Stimulated activated CD8-positive, alpha-beta memory T cell treated with anti-CD3 and anti-CD28 coated beads, Interleukin-4, amount 100 ng/mL, for 1 hour (primary cell): ENCODE data around the gene BCL11B.

ENCODE experiments used
- DNase-seq, 2 donors: peaks; one replicate each; pipeline ENCODE4 v3.0.0-alpha.2; 2020; ENCODE audit warnings: low read depth in 2 of 2, low spot score in 1 of 2

The BCL11B gene

DNA sequence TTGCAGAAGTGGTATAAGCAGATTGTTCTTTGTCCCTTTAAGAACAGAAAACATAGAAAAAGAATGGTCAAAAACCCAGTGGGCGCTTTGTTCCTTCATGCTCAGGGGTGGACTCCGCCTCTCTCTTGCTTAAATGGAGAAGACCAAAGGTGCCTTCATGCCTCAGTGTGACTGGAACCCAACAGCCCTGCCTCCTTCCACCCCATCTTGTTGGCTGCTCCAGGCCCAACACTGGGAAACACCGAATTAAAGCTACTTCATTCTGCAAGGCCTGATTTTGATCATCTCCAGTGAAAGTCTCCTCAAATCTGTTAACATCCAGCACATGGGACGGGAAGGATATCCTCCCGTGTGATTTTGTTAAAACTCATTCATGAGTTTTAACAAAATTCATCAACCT is 103.7 kb downstream of the BCL11B start:
- no peak for DNase-seq

DNA sequence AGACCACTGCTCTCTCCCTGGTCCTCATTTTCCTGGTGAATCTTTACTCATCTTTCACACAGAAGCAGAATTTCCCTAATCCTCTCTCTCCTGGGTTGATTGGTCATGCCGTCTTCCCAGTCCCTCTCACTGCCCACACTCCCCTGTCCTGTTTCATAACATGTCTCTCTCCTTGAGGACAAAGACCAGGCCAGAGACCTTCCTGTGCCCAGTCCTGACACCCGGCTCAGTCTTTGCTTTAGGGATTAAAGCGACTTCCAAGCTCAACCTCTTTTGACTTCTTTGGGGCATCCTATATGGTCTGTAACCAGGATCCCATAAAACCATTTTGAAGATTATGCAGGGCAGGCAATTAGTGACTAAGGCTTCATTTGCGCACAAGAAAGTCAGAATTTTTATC is 105.5 kb downstream of the BCL11B start:
- no peak for DNase-seq

DNA sequence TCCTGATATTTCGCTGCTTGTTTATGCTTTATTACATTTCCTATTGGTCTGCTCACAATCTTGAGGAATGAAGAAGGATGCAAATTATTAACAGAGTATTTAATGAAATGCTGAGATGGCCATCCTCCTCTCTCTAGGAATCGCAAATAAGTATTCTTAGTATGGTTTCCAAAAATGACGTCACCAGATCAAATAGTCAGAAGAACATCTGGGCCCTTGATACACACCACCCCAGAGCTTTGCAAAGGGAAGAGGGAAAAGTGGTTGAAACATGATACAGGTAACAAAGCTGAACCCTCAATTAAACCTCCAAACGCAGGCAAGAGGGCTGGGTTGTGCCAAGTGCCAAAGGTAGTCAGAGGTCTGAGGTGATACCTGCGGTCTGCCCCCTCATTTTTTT is 107.3 kb downstream of the BCL11B start:
- DNase-seq = no peak

DNA sequence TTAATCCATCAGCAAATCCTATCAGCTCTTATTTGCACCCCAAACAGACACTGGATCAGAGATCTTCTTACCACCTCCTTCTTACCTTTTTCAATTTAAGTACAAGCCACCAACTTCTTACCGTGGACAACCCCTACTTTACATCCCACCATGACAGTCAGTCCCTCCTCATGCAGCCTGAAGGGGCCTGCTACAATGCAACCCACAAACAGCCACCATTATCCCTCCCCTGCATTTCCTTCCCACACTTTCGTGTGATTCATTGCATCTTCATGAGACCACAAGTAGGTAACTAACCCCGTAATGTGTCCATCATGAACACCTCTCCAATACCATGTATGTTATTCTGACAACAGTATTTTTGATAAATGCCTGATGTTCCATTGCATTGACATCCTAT is 108.6 kb downstream of the BCL11B start:
- no peak for DNase-seq

GRCh38 chr14:99159341-99160340 is 112.4 kb downstream of the BCL11B start:
- DNase-seq = no peak

- DNase-seq = no peak
These were observed 113.3 kb downstream of the BCL11B start for GRCh38 chr14:99158646-99159165.

- no peak for DNase-seq
These were observed 113.8 kb downstream of the BCL11B start for GRCh38 chr14:99158150-99158549.

GRCh38 chr14:99157676-99158075 is 114.3 kb downstream of the BCL11B start:
- DNase-seq = no peak

- no peak for DNase-seq
These were observed 114.8 kb downstream of the BCL11B start for GRCh38 chr14:99157246-99157645.

DNA sequence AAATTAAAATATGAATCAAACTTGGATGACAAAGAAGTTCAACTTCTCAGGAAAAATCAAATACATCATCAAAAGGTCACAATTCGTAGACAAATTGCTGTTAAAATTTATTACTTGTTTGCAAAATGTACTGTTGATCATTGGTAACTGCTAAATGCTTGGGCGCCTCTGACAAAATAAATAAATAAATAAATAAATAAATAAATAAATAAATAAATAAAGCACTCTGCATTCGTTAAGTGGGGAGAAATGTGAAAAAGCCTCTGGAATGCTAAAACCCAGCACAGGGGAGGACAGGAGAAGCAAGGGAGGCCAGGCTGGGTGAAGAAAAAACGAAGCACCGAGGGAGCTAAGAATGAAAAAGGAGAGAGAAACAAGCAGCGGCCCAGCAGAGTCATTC is 115.2 kb downstream of the BCL11B start:
- no peak for DNase-seq

- DNase-seq = no peak
These were observed 115.9 kb downstream of the BCL11B start for GRCh38 chr14:99156090-99156425.

GRCh38 chr14:99155173-99156089 is 116.6 kb downstream of the BCL11B start:
- no peak for DNase-seq

DNA sequence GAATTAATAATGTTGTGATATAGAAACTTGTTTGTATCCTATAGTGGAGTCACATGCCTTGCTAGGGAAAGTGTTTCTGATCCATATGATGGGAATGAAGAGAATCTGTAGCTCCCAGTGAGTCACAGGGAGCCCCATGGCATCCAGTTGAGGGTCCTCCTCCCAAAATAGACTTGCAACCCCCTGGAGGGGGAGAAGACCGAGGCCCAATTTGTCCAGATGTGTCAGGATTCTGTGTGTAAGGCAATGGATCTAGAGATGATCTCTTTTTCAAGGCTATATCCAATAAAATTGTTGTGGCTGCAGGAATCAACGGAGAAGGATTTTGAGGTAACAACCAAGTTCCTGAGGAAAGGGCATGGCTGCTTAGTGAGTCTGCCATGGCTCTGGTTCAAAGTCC is 121.8 kb downstream of the BCL11B start:
- no peak for DNase-seq

DNA sequence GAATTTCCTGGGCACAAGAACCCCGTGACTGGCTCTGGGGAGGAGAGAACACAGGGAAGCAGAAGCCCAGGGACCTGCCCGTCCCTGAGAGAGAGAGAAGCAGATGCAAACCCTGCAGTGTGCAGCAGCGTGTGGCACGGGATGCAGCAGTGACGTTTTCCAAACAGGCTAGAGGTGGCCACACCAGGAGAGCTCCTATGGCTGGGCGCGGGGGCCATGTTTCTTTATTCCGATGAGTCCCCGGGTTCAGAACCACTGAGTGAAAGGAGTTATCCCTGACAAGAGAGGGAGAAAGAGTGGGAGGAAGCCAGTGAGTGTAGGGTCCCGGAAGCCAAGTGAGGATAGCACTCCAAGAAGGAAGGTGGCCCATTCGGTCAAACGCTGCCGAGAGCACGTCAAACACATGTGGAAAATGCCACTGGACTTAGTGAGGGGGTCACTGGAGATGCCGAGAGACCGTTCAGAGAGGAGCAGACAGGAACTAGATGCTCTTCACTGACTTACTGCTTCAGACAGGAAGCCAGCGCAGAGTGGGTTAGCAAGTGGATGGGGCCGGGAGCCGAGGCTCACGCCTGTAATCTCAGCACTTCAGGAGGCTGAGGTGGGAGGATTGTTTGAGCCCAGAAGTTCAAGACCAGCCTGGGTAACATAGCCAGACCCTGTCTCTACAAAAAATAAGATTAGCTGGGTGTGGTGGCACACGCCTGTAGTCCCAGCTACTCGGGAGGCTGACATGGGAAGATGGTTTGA is 123.0 kb downstream of the BCL11B start:
- no peak for DNase-seq

- DNase-seq = no peak
These were observed 123.9 kb downstream of the BCL11B start for GRCh38 chr14:99148131-99148530.

- no peak for DNase-seq
These were observed 124.6 kb downstream of the BCL11B start for GRCh38 chr14:99147366-99147740.

GRCh38 chr14:99146616-99147365 is 125.2 kb downstream of the BCL11B start:
- no peak for DNase-seq

DNA sequence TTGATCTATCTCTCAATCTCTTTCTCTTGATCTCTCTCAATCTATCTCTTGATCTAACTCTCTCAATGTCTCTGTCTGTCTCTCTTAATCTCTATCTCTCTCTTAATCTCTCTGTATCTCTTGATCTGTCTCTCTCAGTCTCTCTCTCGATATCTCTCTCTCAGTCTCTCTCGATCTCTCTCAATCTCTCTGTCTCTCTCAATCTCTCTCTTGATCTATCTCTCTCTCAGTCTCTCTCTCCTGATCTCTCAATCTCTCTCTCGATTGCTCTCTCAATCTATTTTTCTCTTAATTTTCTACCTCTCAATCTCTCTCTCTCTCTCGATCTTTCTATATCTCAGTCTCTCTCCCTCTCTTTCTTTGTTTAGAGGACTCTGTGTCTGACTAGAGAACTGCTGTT is 126.7 kb downstream of the BCL11B start:
- DNase-seq = no peak

DNA sequence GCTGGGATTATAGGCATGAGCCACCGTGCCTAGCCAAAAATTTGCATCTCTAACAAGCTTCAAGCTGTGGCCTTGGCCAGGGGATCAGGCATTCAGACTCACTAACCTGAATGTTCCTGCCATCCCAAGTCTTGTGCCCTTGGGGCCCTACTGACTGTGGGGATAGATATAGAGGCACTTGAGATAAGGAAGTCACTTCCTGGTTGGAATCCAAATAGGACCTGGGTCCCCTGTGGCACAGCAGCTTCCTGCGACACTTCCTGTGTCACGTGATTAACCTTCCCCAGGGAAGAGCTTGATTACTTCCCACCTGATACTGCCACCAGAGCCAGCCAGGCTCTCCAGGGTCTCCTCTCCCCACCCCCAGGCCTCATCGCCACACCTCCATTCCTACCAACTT is 128.2 kb downstream of the BCL11B start:
- no peak for DNase-seq

GRCh38 chr14:99143126-99143525 is 128.9 kb downstream of the BCL11B start:
- no peak for DNase-seq
